Ramos (cell line): Measurements from ENCODE around the gene PAK6.

Source experiments
- in situ Hi-C: fragments of 300-500 bp; cut with MboI; formaldehyde crosslinking; loops from one replicate; pipeline ENCODE4 v1.14.3; 2022; ENCODE audit warnings: low sequenced_read_pairs; ENCODE audit not compliant: unreplicated experiment

PAK6 gene

GRCh38 chr15:40271685-40272484 is 33.0 kb downstream of the PAK6 start:
- in situ Hi-C loops: loop anchor here (5.0 to 25.0 kb wide), 3 partner anchors 225 to 585 kb away; no protein-coding TSS in a partner anchor

GRCh38 chr15:40272485-40273056 is 33.7 kb downstream of the PAK6 start:
- in situ Hi-C loops: loop anchor here (5.0 to 25.0 kb wide), 3 partner anchors 225 to 585 kb away; no protein-coding TSS in a partner anchor

GRCh38 chr15:40273428-40273827 is 34.6 kb downstream of the PAK6 start:
- in situ Hi-C loops: loop anchor here (5.0 to 25.0 kb wide), 3 partner anchors 226 to 586 kb away; no protein-coding TSS in a partner anchor

- in situ Hi-C loops: loop anchor here (5.0 to 25.0 kb wide), 4 partner anchors 63 to 587 kb away; no protein-coding TSS in a partner anchor
Measured at GRCh38 chr15:40274350-40275274, 35.7 kb downstream of the PAK6 start.

DNA sequence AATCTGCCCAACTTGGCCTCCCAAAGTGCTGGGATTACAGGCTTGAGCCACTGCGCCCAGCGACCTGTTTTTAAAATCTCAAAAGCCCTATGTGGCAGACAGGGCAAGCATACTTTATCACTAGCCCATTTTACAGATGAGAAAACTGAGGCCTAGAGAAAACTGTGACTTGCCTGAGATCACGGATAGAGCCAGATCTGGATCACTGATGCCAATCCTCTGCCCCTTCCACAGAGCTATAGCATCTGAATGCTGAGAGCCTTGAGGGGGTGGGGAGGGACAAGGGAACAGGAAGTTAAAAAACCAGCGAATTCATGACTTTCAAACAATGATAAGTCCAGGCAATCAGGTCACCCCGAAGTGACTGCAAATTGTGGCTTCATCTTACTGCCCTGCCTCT is 36.7 kb downstream of the PAK6 start:
- in situ Hi-C loops: loop anchor here (5.0 kb wide), 1 partner anchor 62 kb away; no protein-coding TSS in a partner anchor

GRCh38 chr15:40275954-40276353 is 37.1 kb downstream of the PAK6 start:
- in situ Hi-C loops: loop anchor here (5.0 kb wide), 1 partner anchor 61 kb away; no protein-coding TSS in a partner anchor

GRCh38 chr15:40276927-40277326 is 38.1 kb downstream of the PAK6 start:
- in situ Hi-C loops: loop anchor here (5.0 kb wide), 1 partner anchor 60 kb away; no protein-coding TSS in a partner anchor

- in situ Hi-C loops: loop anchor here (5.0 kb wide), 1 partner anchor 60 kb away; no protein-coding TSS in a partner anchor
Measured at GRCh38 chr15:40277471-40277870, 38.6 kb downstream of the PAK6 start.

DNA sequence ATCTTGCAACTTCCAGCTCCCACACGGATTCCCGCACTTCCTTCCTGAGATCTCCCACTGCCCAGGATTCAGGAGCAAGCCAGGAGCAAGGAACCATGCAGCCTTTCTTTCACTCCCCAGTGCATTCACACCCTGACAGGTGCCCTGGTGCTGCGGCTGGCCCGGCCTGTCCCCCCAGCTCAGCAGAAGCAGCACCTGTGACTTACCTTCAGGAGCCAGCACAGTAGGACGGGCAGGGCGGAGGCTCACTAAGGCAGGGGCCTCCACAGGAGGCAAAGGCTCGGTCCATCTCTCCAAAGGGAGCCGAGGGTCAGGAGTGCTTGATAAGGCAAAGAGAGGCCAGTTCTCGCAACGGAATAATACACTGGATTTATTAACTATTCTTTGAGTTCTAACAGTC is 39.2 kb downstream of the PAK6 start:
- in situ Hi-C loops: loop anchor here (5.0 kb wide), 1 partner anchor 59 kb away; no protein-coding TSS in a partner anchor

DNA sequence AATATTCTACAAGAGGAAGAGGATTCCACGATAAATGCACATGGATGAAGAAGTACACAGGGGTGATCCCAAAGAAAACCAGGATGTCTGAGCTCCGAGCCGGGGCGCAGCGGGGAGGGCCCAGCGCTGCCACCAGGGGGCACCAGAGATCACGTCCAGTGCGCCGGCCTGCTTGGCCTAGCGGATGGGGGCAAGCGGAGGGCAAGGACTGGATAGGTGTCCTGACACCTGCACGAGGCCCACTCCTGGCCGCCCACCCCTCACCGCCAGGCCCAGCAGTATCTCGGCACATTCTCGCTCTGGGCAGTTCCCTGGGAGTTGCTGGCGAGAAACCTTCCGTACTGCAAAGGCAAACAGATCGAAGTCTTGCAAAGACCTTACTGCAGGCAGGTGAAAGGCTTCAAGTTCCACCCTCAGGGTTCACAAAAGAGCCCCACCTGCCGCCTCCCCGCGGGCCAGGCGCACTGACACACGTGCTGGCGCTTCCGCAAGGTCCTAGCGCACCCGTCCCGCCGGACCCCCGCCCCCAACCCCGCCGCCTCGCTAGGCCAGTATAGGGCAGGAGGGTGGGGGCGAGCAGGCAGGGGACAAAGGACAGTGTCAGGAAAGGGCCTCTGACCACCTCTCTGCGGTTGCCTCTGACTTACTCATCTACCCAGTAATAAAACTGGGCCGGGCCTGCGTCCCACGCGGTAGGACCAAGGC is 40.7 kb downstream of the PAK6 start:
- in situ Hi-C loops: loop anchor here (5.0 kb wide), 1 partner anchor 58 kb away; no protein-coding TSS in a partner anchor

DNA sequence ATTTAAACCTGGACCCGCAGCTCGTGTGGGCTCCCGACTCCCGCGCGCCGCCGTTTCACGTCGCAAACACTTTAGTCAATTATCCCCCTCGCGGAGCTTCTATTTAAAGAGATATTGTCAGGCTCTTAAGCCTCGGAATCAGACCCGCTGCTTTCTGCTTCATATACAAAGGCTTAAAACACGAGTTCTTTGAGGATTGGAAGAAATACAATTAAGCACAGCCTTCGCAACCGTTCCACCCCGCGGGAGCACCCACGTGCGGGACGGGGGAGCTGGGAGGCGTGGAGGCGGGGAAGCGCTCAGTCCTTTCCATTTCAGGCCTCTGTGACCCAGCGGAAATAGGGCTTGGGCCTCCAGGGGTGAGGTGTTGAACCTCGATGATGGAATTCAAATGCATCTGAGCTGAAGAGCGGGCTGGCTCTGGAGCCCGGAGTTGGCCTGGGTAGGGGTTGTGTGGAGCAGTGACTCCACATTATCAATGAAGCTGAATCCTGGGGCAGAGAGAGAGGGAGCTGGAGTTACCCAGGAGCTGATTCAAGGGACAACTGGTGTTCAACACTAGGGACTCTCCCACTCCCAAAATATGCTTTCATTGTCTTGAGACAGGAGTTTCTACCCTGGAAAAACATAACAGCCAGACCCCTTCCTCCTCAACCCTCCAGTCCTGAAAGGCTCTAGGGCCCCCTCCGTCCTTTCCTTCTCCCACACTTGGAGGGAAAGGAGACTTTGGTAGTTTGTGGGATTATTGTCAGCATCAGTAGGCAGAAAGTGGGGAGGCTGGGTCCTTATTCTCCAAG is 41.6 kb downstream of the PAK6 start:
- in situ Hi-C loops: no loop called here

GRCh38 chr15:40281057-40281800 is 42.4 kb downstream of the PAK6 start:
- in situ Hi-C loops: no loop called here

GRCh38 chr15:40281801-40282146 is 42.9 kb downstream of the PAK6 start:
- in situ Hi-C loops: no loop called here

GRCh38 chr15:40282147-40282868 is 43.4 kb downstream of the PAK6 start:
- in situ Hi-C loops: no loop called here

DNA sequence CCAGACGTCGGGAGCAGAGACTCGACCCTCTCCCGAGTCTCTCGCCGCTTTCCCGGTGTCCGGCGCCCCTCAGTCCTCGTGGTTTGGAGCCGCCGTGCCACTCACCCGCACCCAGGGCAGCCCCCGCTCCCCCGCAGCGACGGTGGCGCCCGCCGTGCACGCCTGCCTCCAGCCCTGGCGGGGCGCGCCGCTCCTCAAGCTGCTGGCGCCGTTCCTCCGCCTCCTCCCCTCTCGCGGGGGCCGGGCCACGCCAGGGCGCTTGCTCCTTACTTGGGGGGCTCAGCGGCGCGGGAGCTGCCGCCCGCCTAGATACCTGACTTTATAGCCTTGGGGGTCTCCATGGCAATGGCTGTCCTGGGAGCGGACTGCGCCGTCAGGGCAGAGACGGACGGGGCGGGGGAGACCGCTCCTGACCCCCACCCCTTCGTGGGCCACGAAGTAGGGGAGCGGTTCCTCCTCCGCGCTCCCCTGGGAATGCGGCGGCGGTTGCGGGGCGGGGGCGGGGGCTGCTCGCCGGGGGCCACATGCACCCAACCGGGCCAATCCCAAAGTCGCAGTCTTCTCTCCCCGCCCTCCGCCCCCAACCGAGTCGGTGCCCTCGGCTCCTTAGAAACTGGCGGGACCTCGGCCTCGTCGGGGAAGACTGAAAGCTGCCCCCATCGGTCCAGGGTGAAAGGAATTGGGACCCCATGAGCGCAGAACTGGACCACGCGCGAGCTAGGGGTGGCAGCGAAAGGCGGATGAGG is 44.2 kb downstream of the PAK6 start, which contains the start of gene ANKRD63:
Gene ANKRD63, minus strand, starts transcription at position 196 of the 746 bp plus-strand sequence. CDS start 478 bp downstream, outside the sequence.
- in situ Hi-C loops: no loop called here

GRCh38 chr15:40283615-40284300 is 44.9 kb downstream of the PAK6 start:
- in situ Hi-C loops: no loop called here
